Measurements from ENCODE around the gene HECW1. TPM values are rescaled to one million over a fixed set of nuclear protein-coding genes. Genes with fewer than 3 reads are reported as not detected.

HECW1 gene
- total and polyA plus RNA-seq, 8 donors, result 0.29 to 5.1 (median 3.2) TPM

GRCh38 chr7:43540471-43540870 lies 428.0 kb downstream of the HECW1 start:
- Histone ChIP-seq H3K27ac (no peak overlapping the region), H3K9me3 (no peaks in the 10 kb centered on the region), H3K36me3 (no peaks in the 10 kb centered on the region), H3K27me3 (no peaks in the 10 kb centered on the region), H3K4me3 (no peak overlapping the region), H3K4me1 (no peaks in the 10 kb centered on the region)
- no peak for TF ChIP-seq CTCF (IDR thresholded peaks at IDR 0.05)
- intact Hi-C loops (cut with DNase I), result no loop called here
- no peak for DNase-seq
- ATAC-seq, result no peak

- Histone ChIP-seq H3K4me1 (no peaks in the 10 kb centered on the region), H3K27ac (no peak overlapping the region), H3K36me3 (no peaks in the 10 kb centered on the region), H3K4me3 (no peak overlapping the region), H3K27me3 (no peaks in the 10 kb centered on the region), H3K9me3 (no peaks in the 10 kb centered on the region)
- no peak for ATAC-seq
- DNase-seq, result no peak
- TF ChIP-seq CTCF (IDR thresholded peaks at IDR 0.05), result no peak
- intact Hi-C loops (cut with DNase I), result no loop called here
These were observed 430.3 kb downstream of the HECW1 start for GRCh38 chr7:43542716-43543115.

GRCh38 chr7:43546231-43546630 lies 433.8 kb downstream of the HECW1 start:
- ATAC-seq (no peak), DNase-seq (no peak)
- H3K36me3 ChIP-seq, result no peaks in the 10 kb centered on the region
- no peaks in the 10 kb centered on the region for H3K4me1 ChIP-seq
- no peaks in the 10 kb centered on the region for H3K27me3 ChIP-seq
- no peaks in the 10 kb centered on the region for H3K9me3 ChIP-seq
- H3K27ac ChIP-seq, result no peak overlapping the region
- intact Hi-C loops (cut with DNase I), result no loop called here
- no peak overlapping the region for H3K4me3 ChIP-seq
- no peak for TF ChIP-seq CTCF (IDR thresholded peaks at IDR 0.05)

- DNase-seq, result no peak
- Histone ChIP-seq H3K4me3 (no peak overlapping the region), H3K27ac (no peak overlapping the region), H3K36me3 (no peaks in the 10 kb centered on the region), H3K4me1 (peaks cover 0 to 15% of the 10 kb centered on the region in 2 donors), H3K27me3 (no peaks in the 10 kb centered on the region), H3K9me3 (no peaks in the 10 kb centered on the region)
- ATAC-seq, result no peak
- intact Hi-C loops (cut with DNase I), result no loop called here
- TF ChIP-seq CTCF (IDR thresholded peaks at IDR 0.05), result no peak
These were observed 438.0 kb downstream of the HECW1 start for GRCh38 chr7:43550427-43550826.

- DNase-seq (no peak), ATAC-seq (no peak)
- Histone ChIP-seq H3K4me1 (peaks cover 0 to 15% of the 10 kb centered on the region in 2 donors), H3K4me3 (no peak overlapping the region), H3K36me3 (no peaks in the 10 kb centered on the region), H3K9me3 (no peaks in the 10 kb centered on the region), H3K27ac (no peak overlapping the region), H3K27me3 (no peaks in the 10 kb centered on the region)
- intact Hi-C loops (cut with DNase I), result no loop called here
- no peak for TF ChIP-seq CTCF (IDR thresholded peaks at IDR 0.05)
These were observed 439.7 kb downstream of the HECW1 start for GRCh38 chr7:43552122-43552521.

All from left lung (tissue), 10 donors.